ENCODE measurements around the gene CCDC27.

CCDC27 gene

DNA sequence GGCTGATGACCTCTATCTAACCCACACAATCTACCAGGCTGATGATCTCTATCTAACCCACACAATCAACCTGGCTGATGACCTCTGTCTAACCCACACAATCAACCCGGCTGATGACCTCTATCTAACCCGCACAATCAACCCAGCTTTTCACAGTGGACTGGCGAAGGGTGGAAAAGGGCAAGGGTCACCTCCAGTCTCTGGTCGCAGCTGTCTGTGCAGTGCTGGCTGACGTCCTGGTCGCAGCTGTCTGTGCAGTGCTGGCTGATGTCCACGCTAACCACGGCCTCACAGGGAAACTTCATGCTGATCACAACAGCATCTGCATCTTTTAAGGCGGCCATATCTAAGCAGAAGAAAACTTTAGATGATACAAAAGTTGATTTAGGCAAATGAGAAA, 12.2 kb upstream of the CCDC27 start:
- no peaks in the 10 kb centered on the region for H3K27me3 Mint-ChIP-seq
- no peak overlapping the region for H3K4me3 Mint-ChIP-seq
- DNase-seq: no peak
- H3K36me3 Mint-ChIP-seq (ENCODE audit: low read depth): peaks cover 49% of the 10 kb centered on the region
- no peaks in the 10 kb centered on the region for H3K9me3 Mint-ChIP-seq
- peaks cover 11% of the 10 kb centered on the region for H3K4me1 Mint-ChIP-seq (ENCODE audit: low read depth)
- no peak overlapping the region for H3K27ac Mint-ChIP-seq

DNA sequence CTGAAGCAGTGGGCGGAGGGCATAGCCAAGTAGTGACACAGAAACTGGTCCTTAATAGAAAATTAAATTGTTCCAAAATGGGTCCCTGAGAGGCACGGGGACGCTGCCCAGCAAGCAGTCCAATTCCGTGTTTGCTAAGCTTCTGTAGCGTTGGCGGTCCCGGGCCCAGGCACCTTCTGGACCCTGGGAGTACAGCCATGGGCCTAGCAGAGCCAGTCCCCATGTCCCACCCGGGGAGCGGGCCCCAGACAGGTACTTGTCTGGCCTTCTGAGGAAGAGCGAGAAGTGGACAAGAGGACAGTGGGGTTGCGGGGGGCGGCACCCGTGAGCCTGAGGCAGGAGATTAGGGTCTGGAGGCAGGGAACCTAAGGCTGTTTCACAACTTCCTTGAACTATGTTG, 11.5 kb upstream of the CCDC27 start:
- no peak overlapping the region for H3K4me3 Mint-ChIP-seq

DNA sequence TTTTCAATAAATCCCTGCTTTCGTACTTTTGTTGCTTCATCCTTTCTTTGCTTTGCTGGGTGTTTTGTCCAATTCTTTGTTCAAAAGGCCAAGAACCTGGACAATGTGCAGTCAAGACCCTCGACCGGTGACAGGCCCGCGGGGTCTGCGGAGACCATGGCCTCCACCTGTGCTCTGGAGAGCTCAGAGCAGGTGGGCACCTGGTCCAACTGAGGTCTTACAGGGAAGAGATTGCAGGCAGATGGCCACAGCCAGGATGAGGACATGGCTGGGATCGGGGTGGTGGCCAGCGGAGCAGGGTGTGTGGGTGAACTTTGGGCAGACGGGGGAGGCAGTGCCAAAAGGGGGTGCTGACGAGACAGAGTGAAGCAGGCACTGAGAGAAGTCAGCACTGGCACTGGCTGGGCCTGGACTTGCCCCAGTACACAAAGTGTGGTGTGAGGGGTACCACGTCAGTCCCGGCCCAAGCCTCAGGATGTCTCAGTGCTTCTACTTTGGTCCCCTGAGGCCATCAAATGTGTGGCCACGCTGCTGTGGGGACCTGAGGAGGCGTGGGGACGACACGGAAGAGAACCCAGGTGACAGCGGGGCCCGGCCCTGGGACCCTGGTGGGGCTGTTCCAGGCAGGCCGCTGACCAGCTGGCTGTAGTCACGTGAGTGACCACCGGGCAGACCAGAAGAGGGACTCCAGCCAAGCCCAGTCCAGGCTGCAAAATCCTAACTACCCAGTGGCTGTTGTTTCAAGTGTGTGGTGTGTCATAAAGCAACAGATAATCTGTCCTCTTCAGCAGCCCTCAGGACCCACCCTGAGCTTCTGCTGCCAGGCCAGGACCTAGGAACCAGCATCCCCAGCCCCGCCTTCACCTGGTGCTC, 10.4 kb upstream of the CCDC27 start:
- peaks cover 26% of the 10 kb centered on the region for H3K4me1 Mint-ChIP-seq (ENCODE audit: low read depth)
- DNase-seq: no peak
- no peaks in the 10 kb centered on the region for H3K9me3 Mint-ChIP-seq
- H3K27ac Mint-ChIP-seq: no peak overlapping the region
- no peak overlapping the region for H3K4me3 Mint-ChIP-seq
- no peaks in the 10 kb centered on the region for H3K27me3 Mint-ChIP-seq
- peaks cover 49% of the 10 kb centered on the region for H3K36me3 Mint-ChIP-seq (ENCODE audit: low read depth)

More for the DNA sequence above, 11.5 kb upstream of the CCDC27 start:
- H3K27me3 Mint-ChIP-seq: no peaks in the 10 kb centered on the region
- no peak overlapping the region for H3K27ac Mint-ChIP-seq
- peaks cover 18% of the 10 kb centered on the region for H3K4me1 Mint-ChIP-seq (ENCODE audit: low read depth)
- no peaks in the 10 kb centered on the region for H3K9me3 Mint-ChIP-seq
- H3K36me3 Mint-ChIP-seq (ENCODE audit: low read depth): peaks cover 52% of the 10 kb centered on the region
- no peak for DNase-seq

GRCh38 chr1:3742439-3743298, 9.6 kb upstream of the CCDC27 start:
- Mint-ChIP-seq H3K4me1 (ENCODE audit: low read depth) (peaks cover 28% of the 10 kb centered on the region), H3K27me3 (no peaks in the 10 kb centered on the region), H3K9me3 (no peaks in the 10 kb centered on the region), H3K27ac (no peak overlapping the region), H3K4me3 (no peak overlapping the region), H3K36me3 (ENCODE audit: low read depth) (peaks cover 49% of the 10 kb centered on the region)
- DNase-seq: no peak

DNA sequence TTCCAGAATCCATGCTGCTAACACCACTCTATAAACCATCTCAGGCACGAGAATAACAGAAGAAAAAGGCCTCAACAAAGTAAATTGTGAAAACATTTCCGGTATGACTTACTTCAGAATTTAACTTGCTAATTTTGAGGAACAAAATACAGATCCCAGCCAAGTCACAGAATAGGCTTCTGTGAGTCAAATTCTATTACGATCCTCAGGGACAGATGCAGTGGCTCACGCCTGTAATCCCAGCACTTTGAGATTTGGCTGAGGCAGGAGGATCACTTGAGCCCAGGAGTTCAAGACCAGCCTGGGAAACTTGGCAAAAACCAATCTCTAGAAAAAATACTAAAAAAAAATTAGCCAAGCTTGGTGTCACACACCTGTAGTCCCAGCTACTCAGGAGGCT, 8.8 kb upstream of the CCDC27 start:
- H3K27ac Mint-ChIP-seq: no peak overlapping the region
- H3K27me3 Mint-ChIP-seq: no peaks in the 10 kb centered on the region
- peaks cover 49% of the 10 kb centered on the region for H3K36me3 Mint-ChIP-seq (ENCODE audit: low read depth)
- peaks cover 35% of the 10 kb centered on the region for H3K4me1 Mint-ChIP-seq (ENCODE audit: low read depth)
- DNase-seq: no peak
- H3K4me3 Mint-ChIP-seq: no peak overlapping the region
- H3K9me3 Mint-ChIP-seq: no peaks in the 10 kb centered on the region

DNA sequence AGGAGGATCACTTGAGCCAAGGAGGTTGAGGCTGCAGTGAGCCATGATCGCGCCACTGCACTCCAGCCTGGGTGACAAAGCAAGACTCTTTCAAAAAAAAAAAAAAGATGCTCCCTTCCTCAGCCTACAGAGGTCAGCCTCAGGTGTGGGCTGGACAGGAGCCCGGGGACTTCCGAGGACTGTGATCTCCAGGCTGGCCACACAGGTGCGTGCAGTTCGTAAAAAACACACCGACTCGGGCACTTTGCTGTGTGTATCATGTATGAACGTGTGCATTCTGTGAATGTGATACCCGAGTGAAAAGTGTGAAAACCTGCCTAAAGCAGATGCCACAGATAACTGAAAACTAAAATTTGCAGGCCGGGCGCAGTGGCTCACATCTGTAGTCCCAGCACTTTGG, 8.4 kb upstream of the CCDC27 start:
- no peak for DNase-seq
- H3K27me3 Mint-ChIP-seq: no peaks in the 10 kb centered on the region
- H3K27ac Mint-ChIP-seq: no peak overlapping the region
- H3K4me3 Mint-ChIP-seq: no peak overlapping the region
- H3K4me1 Mint-ChIP-seq (ENCODE audit: low read depth): peaks cover 36% of the 10 kb centered on the region
- no peaks in the 10 kb centered on the region for H3K9me3 Mint-ChIP-seq
- H3K36me3 Mint-ChIP-seq (ENCODE audit: low read depth): peaks cover 49% of the 10 kb centered on the region

GRCh38 chr1:3744646-3745045, 7.6 kb upstream of the CCDC27 start:
- H3K4me1 Mint-ChIP-seq (ENCODE audit: low read depth): peaks cover 36% of the 10 kb centered on the region

DNA sequence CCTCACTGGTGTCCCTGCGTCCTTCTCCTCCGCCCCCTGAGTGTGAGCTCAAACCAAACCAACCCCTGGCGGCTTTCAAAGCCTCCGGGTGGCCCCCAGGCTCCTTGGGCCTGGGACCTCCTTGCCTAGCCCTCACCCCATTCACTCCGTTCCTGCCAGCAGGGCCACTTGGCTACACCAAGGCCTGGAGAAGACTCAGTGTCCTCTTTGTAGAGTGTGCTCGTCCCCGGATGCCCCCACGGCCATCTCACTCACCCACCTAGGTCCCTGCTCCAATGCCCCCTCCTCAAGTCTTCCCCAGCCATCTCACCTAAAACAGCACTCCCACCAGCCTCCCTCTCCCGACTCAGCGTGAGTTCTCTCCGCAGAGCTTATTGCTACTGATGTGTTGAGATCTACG, 7.2 kb upstream of the CCDC27 start:
- DNase-seq: no peak
- H3K36me3 Mint-ChIP-seq (ENCODE audit: low read depth): peaks cover 49% of the 10 kb centered on the region
- peak overlapping the region; percentile 19 for H3K27ac Mint-ChIP-seq
- no peaks in the 10 kb centered on the region for H3K27me3 Mint-ChIP-seq
- no peaks in the 10 kb centered on the region for H3K9me3 Mint-ChIP-seq
- peak overlapping the region; percentile 25 for H3K4me3 Mint-ChIP-seq
- peaks cover 36% of the 10 kb centered on the region for H3K4me1 Mint-ChIP-seq (ENCODE audit: low read depth)

More at GRCh38 chr1:3744646-3745045, 7.6 kb upstream of the CCDC27 start:
- Mint-ChIP-seq H3K27me3 (no peaks in the 10 kb centered on the region), H3K9me3 (no peaks in the 10 kb centered on the region), H3K27ac (no peak overlapping the region), H3K36me3 (ENCODE audit: low read depth) (peaks cover 49% of the 10 kb centered on the region), H3K4me3 (no peak overlapping the region)
- no peak for DNase-seq

DNA sequence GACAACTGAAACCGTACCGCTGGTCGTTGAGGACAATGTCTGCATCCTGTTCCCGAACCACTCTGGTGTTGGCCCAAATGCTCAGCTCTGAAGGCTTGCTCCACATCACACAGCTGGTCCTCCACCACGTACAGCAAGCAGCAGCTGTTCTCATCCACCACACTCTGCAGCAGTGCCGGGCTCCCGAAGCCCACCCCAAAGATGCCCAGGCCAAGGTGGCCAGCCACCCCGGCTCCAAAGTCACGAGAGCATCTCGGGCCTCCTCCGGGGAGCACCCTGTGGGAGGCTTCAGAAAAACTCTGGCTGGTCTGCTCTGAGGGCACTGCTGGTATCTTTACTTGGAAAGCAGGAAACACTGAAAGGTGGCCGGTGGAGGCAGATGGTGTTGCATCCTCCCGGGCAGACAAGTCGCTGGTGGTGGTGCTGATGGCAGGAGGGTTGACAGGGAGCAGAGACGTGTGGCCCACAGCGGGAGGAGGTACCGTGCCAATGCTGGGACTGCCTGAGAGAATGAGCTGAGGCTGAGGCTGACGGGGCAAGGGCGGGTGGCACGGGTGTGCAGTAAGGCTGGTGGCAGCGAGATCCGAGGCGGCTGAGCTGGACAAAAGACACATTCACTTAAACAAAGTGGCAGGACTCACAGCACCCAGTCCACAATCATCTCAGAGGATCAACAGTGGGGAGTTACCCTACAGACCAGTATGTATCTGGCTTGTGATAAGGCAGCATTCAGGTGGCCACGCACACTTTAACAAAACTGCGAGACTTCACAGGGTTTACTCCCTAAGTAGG, 6.5 kb upstream of the CCDC27 start:
- Mint-ChIP-seq H3K4me3 (peak overlapping the region; percentile 81), H3K9me3 (no peaks in the 10 kb centered on the region), H3K27me3 (no peaks in the 10 kb centered on the region), H3K36me3 (ENCODE audit: low read depth) (peaks cover 46% of the 10 kb centered on the region), H3K27ac (peak overlapping the region; percentile 86), H3K4me1 (ENCODE audit: low read depth) (peaks cover 36% of the 10 kb centered on the region)
- no peak for DNase-seq

DNA sequence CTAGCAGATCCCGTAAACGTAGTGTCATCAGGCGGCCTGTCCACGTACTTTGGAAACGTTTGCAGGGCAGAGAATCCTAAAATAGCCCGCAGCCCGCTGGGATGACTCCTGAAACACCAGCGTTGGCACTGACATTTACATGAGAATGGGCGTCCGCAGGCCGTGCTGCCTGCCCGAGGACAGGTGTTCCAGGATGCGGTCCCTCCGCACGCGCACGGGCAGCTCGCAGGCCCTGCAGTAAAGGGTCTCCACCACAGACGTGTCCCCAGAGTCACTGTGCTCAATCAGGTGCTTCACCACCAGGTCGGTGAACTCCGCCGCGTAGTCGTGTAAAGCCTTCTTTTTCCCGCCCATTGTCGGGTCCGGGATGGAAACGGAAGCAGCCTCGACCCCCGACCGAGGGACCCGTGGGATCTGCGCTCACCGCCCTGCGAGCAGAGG, 5.8 kb upstream of the CCDC27 start:
- no peaks in the 10 kb centered on the region for H3K27me3 Mint-ChIP-seq
- peaks cover 36% of the 10 kb centered on the region for H3K4me1 Mint-ChIP-seq (ENCODE audit: low read depth)
- no peaks in the 10 kb centered on the region for H3K9me3 Mint-ChIP-seq
- H3K27ac Mint-ChIP-seq: peak overlapping the region; percentile 86
- DNase-seq: no peak
- H3K36me3 Mint-ChIP-seq (ENCODE audit: low read depth): peaks cover 40% of the 10 kb centered on the region
- H3K4me3 Mint-ChIP-seq: peak overlapping the region; percentile 81

DNA sequence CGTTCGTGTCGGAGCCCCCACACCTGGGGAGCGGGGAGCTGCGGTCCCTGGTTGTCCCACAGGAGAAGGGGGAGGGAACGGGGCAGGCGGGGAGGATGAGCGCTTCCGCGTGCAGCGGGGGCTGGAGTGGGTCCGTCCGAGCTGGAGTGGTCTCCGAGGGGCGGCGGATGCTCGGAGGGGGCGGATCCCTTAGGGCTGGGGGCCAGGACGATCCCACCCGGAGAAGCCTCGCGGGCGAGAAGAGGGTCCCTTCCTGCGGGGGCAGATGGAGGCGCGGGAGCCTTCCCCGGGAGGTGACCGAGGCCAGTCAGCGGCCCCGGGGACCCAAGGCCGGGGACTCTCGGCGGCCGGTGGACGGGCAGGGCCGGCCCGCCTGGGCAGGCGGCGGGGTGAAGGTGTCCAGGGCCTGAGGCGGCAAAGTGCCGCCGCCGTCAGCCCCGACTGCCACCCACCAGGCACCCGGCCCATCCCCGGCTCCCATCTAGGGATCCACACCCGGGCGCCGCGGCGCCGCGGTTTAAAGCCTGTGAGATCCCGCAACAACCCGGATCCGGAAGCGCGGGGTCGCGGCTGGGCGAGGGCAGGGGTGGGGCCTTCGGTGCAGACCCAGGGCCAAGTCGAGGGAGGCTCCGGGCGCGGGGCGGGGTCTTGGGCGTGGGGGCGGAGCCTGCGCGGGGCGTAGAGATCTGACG, 5.3 kb upstream of the CCDC27 start:
- no peaks in the 10 kb centered on the region for H3K9me3 Mint-ChIP-seq
- peak; percentile 94 for DNase-seq
- peak overlapping the region; percentile 81 for H3K4me3 Mint-ChIP-seq
- no peaks in the 10 kb centered on the region for H3K27me3 Mint-ChIP-seq
- H3K27ac Mint-ChIP-seq: peak overlapping the region; percentile 86
- H3K4me1 Mint-ChIP-seq (ENCODE audit: low read depth): peaks cover 36% of the 10 kb centered on the region
- H3K36me3 Mint-ChIP-seq (ENCODE audit: low read depth): peaks cover 35% of the 10 kb centered on the region

GRCh38 chr1:3747522-3747848, 4.8 kb upstream of the CCDC27 start:
- Mint-ChIP-seq H3K27ac (no peak overlapping the region), H3K36me3 (ENCODE audit: low read depth) (peaks cover 30% of the 10 kb centered on the region), H3K4me1 (ENCODE audit: low read depth) (peaks cover 36% of the 10 kb centered on the region), H3K9me3 (no peaks in the 10 kb centered on the region), H3K4me3 (peak overlapping the region; percentile 81), H3K27me3 (no peaks in the 10 kb centered on the region)
- DNase-seq: no peak

- no peak for DNase-seq
- Mint-ChIP-seq H3K36me3 (ENCODE audit: low read depth) (peaks cover 26% of the 10 kb centered on the region), H3K27ac (no peak overlapping the region), H3K27me3 (no peaks in the 10 kb centered on the region), H3K4me1 (ENCODE audit: low read depth) (peaks cover 36% of the 10 kb centered on the region), H3K9me3 (no peaks in the 10 kb centered on the region), H3K4me3 (peak overlapping the region; percentile 81)
Observed at GRCh38 chr1:3747903-3748302, 4.3 kb upstream of the CCDC27 start.

Data from activated T-cell treated with anti-CD3 and anti-CD28 coated beads, Interleukin-2, amount 50 U/mL, for 24 hours (primary cell).